K562 (cell line): ENCODE measurements around the gene DGKA. TPM values are rescaled to one million over a fixed set of nuclear protein-coding genes. Genes with fewer than 3 reads are reported as not detected.
A peak's percentile ranks its signal among the peaks of the same experiment; 100 is the strongest.

Experiments
- FOSL1 ChIP-seq: fragments of 200-800 bp; sonication (Bioruptor generic); conservative IDR thresholded peaks from 2 replicates; pipeline ENCODE4 v1.6.1; 2016; ENCODE audit warnings: missing genetic modification characterization, missing compliant biosample characterization
- PHF8 ChIP-seq: fragments of 200-600 bp; sonication (generic); IDR thresholded peaks from 2 replicates; pipeline ENCODE4 v1.6.1; 2012; ENCODE audit warnings: mixed run types, mild to moderate bottlenecking, inconsistent platforms, low read length, moderate library complexity, borderline replicate concordance
- TRIM24 ChIP-seq, 2 experiments: fragments of 450-650 bp; IDR thresholded peaks; 2 replicates each; pipeline ENCODE4 v1.6.1; 2016
- XRCC3 ChIP-seq: fragments of 450-650 bp; IDR thresholded peaks from 2 replicates; pipeline ENCODE4 v1.6.1; 2017; ENCODE audit warnings: mild to moderate bottlenecking, moderate library complexity
- ZNF445 ChIP-seq: fragments of 250-450 bp; sonication (Bioruptor Pico); IDR thresholded peaks from 2 replicates; pipeline ENCODE4 v1.4.0; 2020; ENCODE audit warnings: low read depth, mild to moderate bottlenecking, moderate library complexity
- polyA plus RNA-seq, 8 experiments: library from polyadenylated mRNA; depleted of rRNA in 4 of 8; stranded (reverse) in 5 of 8; unstranded in 3 of 8; fragments of >200 nt; fragmentation: Nextera tagmentation in 2 of 8; fragmentation: Illumina TruSeq in 1 of 8; extraction: Ambion mirVana in 2 of 8; extraction: Trizol in 1 of 8; gene quantifications; 2 replicates each; pipeline versions ENCODE4 v1.2.1 to v1.2.3, GENCODE V29; 2011 to 2014; ENCODE audit warnings: inconsistent platforms in 1 of 8, missing spikeins in 1 of 8
- total RNA-seq, 7 experiments: library from RNA; depleted of rRNA in 6 of 7; stranded (reverse); fragments of >200 nt in 6 of 7; fragmentation: Illumina TruSeq in 2 of 7; extraction: Trizol in 2 of 7; gene quantifications; 2 replicates each; pipeline versions ENCODE4 v1.2.1 to v1.2.3, GENCODE V29; 2011 to 2021; ENCODE audit warnings: low replicate concordance in 1 of 7
- TF ChIP-seq, protein P1 (sequence below), 2 experiments: fragments of 450-650 bp; formaldehyde crosslinking in 1 of 2; IDR thresholded peaks; 2 replicates each; pipeline versions ENCODE4 v1.4.0 to v1.6.1; 2014 to 2020; ENCODE audit warnings: mild to moderate bottlenecking in 2 of 2, borderline replicate concordance in 1 of 2, low read depth in 1 of 2
- TF ChIP-seq, protein P2 (sequence below): sonication (generic); IDR thresholded peaks from 2 replicates; pipeline ENCODE4 v1.6.1; 2016
- TF ChIP-seq, protein P3 (sequence below): sonication (generic); formaldehyde crosslinking; IDR thresholded peaks from 2 replicates; pipeline ENCODE4 v1.4.0; 2020; ENCODE audit warnings: mild to moderate bottlenecking, missing genetic modification reagents
- TF ChIP-seq, protein P4 (sequence below): sonication (generic); formaldehyde crosslinking; IDR thresholded peaks from 2 replicates; pipeline ENCODE4 v1.8.1; 2023; ENCODE audit warnings: mild to moderate bottlenecking, missing genetic modification reagents, moderate library complexity

The DGKA gene
- total and polyA plus RNA-seq, 9 of the 15 experiments (the other 6 are each of a cell fraction or from before 2014, with no cell fraction given) = 3.4 to 12.4 (median 6.2) TPM

DNA sequence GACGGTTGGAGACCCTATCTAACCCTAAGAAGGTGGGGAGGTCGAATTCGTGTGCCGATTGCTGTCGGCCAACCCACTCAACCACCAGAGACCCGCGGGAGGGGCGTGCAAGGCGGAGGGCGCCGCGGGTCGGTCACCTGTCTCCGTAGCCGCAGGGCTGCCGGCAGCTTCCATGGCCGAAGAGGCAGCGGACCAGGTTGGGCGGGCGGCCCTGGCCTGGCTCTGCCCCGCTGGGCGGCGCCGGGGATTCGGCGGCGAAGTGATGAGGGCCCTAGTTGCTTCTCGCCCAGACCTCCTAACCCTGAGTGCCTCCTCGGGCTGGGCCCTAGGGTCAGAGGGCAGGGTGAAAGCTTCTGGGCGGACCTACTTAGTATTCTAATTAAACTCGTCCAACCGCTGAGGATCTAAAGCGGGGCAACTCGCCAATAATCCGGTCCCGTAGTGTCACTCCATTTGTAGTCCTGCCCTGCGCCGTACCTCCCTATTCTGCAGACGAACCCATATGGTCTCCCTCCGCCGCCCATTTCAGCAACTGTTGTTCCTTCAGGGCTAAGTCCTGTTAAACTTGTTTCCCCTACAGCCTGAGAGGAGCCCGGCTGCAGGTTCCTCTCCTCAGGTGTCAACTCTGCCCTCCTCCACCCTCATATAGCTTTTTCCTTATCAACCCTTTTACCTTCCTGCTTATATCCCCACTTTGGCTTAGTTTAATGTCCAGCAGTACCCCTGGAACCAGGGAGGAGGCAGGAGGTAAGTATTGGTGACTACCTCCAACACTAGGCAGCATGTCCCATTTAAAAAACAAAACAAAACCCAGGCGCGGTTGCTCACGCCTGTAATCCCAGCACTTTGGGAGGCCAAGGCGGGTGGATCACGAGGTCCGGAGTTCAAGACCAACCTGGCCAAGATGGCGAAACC, 3.1 kb upstream of the DGKA start, which contains the start of gene PYM1 (continued):
- TF ChIP-seq, protein P1, sequence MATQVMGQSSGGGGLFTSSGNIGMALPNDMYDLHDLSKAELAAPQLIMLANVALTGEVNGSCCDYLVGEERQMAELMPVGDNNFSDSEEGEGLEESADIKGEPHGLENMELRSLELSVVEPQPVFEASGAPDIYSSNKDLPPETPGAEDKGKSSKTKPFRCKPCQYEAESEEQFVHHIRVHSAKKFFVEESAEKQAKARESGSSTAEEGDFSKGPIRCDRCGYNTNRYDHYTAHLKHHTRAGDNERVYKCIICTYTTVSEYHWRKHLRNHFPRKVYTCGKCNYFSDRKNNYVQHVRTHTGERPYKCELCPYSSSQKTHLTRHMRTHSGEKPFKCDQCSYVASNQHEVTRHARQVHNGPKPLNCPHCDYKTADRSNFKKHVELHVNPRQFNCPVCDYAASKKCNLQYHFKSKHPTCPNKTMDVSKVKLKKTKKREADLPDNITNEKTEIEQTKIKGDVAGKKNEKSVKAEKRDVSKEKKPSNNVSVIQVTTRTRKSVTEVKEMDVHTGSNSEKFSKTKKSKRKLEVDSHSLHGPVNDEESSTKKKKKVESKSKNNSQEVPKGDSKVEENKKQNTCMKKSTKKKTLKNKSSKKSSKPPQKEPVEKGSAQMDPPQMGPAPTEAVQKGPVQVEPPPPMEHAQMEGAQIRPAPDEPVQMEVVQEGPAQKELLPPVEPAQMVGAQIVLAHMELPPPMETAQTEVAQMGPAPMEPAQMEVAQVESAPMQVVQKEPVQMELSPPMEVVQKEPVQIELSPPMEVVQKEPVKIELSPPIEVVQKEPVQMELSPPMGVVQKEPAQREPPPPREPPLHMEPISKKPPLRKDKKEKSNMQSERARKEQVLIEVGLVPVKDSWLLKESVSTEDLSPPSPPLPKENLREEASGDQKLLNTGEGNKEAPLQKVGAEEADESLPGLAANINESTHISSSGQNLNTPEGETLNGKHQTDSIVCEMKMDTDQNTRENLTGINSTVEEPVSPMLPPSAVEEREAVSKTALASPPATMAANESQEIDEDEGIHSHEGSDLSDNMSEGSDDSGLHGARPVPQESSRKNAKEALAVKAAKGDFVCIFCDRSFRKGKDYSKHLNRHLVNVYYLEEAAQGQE (IDR thresholded peaks at IDR 0.05; ENCODE audit: borderline replicate concordance) = peak; percentile 9; the same call in 1 of the 2 replicates
- TF ChIP-seq, protein P1 (CRISPR knock-in tag; IDR thresholded peaks at IDR 0.05; ENCODE audit: low read depth) = no peak
- TF ChIP-seq PHF8 (peak; percentile 73), TRIM24 (IDR thresholded peaks at IDR 0.05) (peak in 1 of 2 experiments; percentile 51; a peak in 2 of 4 replicates), FOSL1 (no peak), ZNF445 (no peak), XRCC3 (no peak)
- TF ChIP-seq, protein P2, sequence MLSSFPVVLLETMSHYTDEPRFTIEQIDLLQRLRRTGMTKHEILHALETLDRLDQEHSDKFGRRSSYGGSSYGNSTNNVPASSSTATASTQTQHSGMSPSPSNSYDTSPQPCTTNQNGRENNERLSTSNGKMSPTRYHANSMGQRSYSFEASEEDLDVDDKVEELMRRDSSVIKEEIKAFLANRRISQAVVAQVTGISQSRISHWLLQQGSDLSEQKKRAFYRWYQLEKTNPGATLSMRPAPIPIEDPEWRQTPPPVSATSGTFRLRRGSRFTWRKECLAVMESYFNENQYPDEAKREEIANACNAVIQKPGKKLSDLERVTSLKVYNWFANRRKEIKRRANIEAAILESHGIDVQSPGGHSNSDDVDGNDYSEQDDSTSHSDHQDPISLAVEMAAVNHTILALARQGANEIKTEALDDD = peak; percentile 49; the same call in 1 of the 2 replicates
- TF ChIP-seq, protein P3, sequence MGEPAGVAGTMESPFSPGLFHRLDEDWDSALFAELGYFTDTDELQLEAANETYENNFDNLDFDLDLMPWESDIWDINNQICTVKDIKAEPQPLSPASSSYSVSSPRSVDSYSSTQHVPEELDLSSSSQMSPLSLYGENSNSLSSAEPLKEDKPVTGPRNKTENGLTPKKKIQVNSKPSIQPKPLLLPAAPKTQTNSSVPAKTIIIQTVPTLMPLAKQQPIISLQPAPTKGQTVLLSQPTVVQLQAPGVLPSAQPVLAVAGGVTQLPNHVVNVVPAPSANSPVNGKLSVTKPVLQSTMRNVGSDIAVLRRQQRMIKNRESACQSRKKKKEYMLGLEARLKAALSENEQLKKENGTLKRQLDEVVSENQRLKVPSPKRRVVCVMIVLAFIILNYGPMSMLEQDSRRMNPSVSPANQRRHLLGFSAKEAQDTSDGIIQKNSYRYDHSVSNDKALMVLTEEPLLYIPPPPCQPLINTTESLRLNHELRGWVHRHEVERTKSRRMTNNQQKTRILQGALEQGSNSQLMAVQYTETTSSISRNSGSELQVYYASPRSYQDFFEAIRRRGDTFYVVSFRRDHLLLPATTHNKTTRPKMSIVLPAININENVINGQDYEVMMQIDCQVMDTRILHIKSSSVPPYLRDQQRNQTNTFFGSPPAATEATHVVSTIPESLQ (CRISPR knock-in tag) = peak; percentile 38; the same call in 1 of the 2 replicates
- TF ChIP-seq, protein P4, sequence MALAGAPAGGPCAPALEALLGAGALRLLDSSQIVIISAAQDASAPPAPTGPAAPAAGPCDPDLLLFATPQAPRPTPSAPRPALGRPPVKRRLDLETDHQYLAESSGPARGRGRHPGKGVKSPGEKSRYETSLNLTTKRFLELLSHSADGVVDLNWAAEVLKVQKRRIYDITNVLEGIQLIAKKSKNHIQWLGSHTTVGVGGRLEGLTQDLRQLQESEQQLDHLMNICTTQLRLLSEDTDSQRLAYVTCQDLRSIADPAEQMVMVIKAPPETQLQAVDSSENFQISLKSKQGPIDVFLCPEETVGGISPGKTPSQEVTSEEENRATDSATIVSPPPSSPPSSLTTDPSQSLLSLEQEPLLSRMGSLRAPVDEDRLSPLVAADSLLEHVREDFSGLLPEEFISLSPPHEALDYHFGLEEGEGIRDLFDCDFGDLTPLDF = no peak; the same call in 1 of the 2 replicates
